ENCODE measurements around the gene ZNF804B. TPM values are rescaled to one million over a fixed set of nuclear protein-coding genes. Genes with fewer than 3 reads are reported as not detected.

ZNF804B gene
- total RNA-seq, 2 experiments from 2014 or later: not detected

DNA sequence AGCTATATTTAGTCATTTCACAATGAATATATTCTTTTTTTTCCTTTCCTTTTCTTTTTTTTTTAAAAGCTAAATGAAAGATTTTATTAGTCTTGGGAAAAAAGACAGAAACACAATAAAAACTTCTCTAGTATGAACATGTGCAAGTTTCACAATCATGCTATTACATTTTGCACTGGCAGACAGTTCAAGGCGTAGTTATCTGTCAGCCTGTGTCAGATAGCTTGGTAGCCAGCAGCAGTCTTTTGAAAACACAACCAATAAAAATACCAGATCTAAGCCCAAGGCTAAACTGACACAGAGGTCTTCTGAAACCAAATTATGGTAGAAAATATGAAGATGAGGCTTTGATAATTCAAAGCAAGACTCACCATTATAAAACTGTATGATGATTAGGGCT lies 241.8 kb downstream of the ZNF804B start:
- H3K9me3 ChIP-seq (ENCODE audit: low read length): no peaks in the 10 kb centered on the region
- ChIA-PET CTCF (ENCODE audit: unreplicated experiment) (no interaction called here), POLR2A (interaction anchor here (0.6 to 0.7 kb wide), 4 partner anchors 12 to 976 kb away, joined by 3 to 5 read pairs (median 4); no protein-coding TSS in a partner anchor)
- no peaks in the 10 kb centered on the region for H3K36me3 ChIP-seq (ENCODE audit: insufficient read depth, low read length)
- intact Hi-C loops (cut with micrococcal nuclease; ENCODE audit: unreplicated experiment): no loop called here
- no peaks in the 10 kb centered on the region for H3K9me2 ChIP-seq (ENCODE audit: insufficient read depth, low read length)
- H4K20me1 ChIP-seq (ENCODE audit: insufficient read depth, low read length): no peaks in the 10 kb centered on the region
- H2AFZ ChIP-seq (ENCODE audit: low read length): no peak overlapping the region
- no TSS peak for BruUV-seq (replicated peaks)
- H3K27ac ChIP-seq (ENCODE audit: low read depth, low read length, poor library complexity, severe bottlenecking): no peak overlapping the region
- TF ChIP-seq EZH2phosphoT487 (IDR thresholded peaks at IDR 0.05; ENCODE audit: borderline replicate concordance, low read depth, low read length) (no peak), CTCF (conservative IDR thresholded peaks at IDR 0.05; ENCODE audit: low read length) (no peak)
- H3K4me1 ChIP-seq (ENCODE audit: insufficient read depth, low read length, poor library complexity, severe bottlenecking): no peaks in the 10 kb centered on the region
- H3K79me2 ChIP-seq (ENCODE audit: insufficient read depth, low read depth, low read length): no peaks in the 10 kb centered on the region
- H3K4me2 ChIP-seq (ENCODE audit: low read length): no peak overlapping the region
- DNase-seq (ENCODE audit: low spot score): no peak
- H3K4me3 ChIP-seq (ENCODE audit: low read depth, low read length, poor library complexity, severe bottlenecking): no peak overlapping the region

- intact Hi-C loops (cut with micrococcal nuclease; ENCODE audit: unreplicated experiment): no loop called here
- H3K79me2 ChIP-seq (ENCODE audit: insufficient read depth, low read depth, low read length): no peaks in the 10 kb centered on the region
- no peaks in the 10 kb centered on the region for H3K9me2 ChIP-seq (ENCODE audit: insufficient read depth, low read length)
- H3K4me1 ChIP-seq (ENCODE audit: insufficient read depth, low read length, poor library complexity, severe bottlenecking): no peaks in the 10 kb centered on the region
- no peak for DNase-seq (ENCODE audit: low spot score)
- ChIA-PET CTCF (ENCODE audit: unreplicated experiment) (no interaction called here), POLR2A (interaction anchor here (0.5 to 0.9 kb wide), 4 partner anchors 15 to 248 kb away, joined by 3 to 9 read pairs (median 3); no protein-coding TSS in a partner anchor)
- H2AFZ ChIP-seq (ENCODE audit: low read length): no peak overlapping the region
- no peaks in the 10 kb centered on the region for H3K9me3 ChIP-seq (ENCODE audit: low read length)
- no peak overlapping the region for H3K27ac ChIP-seq (ENCODE audit: low read depth, low read length, poor library complexity, severe bottlenecking)
- H3K4me3 ChIP-seq (ENCODE audit: low read depth, low read length, poor library complexity, severe bottlenecking): no peak overlapping the region
- H4K20me1 ChIP-seq (ENCODE audit: insufficient read depth, low read length): no peaks in the 10 kb centered on the region
- H3K36me3 ChIP-seq (ENCODE audit: insufficient read depth, low read length): no peaks in the 10 kb centered on the region
- no TSS peak for BruUV-seq (replicated peaks)
- no peak overlapping the region; the same call in 1 of the 2 replicates for H3K4me2 ChIP-seq (ENCODE audit: low read length)
- TF ChIP-seq EZH2phosphoT487 (IDR thresholded peaks at IDR 0.05; ENCODE audit: borderline replicate concordance, low read depth, low read length) (no peak), CTCF (conservative IDR thresholded peaks at IDR 0.05; ENCODE audit: low read length) (no peak)
Observed at GRCh38 chr7:89002981-89003956, 243.8 kb downstream of the ZNF804B start.

- no TSS peak for BruUV-seq (replicated peaks)
- intact Hi-C loops (cut with micrococcal nuclease; ENCODE audit: unreplicated experiment): no loop called here
- no peak overlapping the region for H3K4me2 ChIP-seq (ENCODE audit: low read length)
- H3K36me3 ChIP-seq (ENCODE audit: insufficient read depth, low read length): no peaks in the 10 kb centered on the region
- no peaks in the 10 kb centered on the region for H3K79me2 ChIP-seq (ENCODE audit: insufficient read depth, low read depth, low read length)
- H3K9me3 ChIP-seq (ENCODE audit: low read length): no peaks in the 10 kb centered on the region
- H3K4me3 ChIP-seq (ENCODE audit: low read depth, low read length, poor library complexity, severe bottlenecking): no peak overlapping the region
- no peaks in the 10 kb centered on the region for H3K4me1 ChIP-seq (ENCODE audit: insufficient read depth, low read length, poor library complexity, severe bottlenecking)
- ChIA-PET CTCF (ENCODE audit: unreplicated experiment) (no interaction called here), POLR2A (no interaction called here)
- no peaks in the 10 kb centered on the region for H3K9me2 ChIP-seq (ENCODE audit: insufficient read depth, low read length)
- H3K27ac ChIP-seq (ENCODE audit: low read depth, low read length, poor library complexity, severe bottlenecking): no peak overlapping the region
- no peaks in the 10 kb centered on the region for H4K20me1 ChIP-seq (ENCODE audit: insufficient read depth, low read length)
- TF ChIP-seq CTCF (conservative IDR thresholded peaks at IDR 0.05; ENCODE audit: low read length): no peak
- no peak for TF ChIP-seq EZH2phosphoT487 (IDR thresholded peaks at IDR 0.05; ENCODE audit: borderline replicate concordance, low read depth, low read length)
- DNase-seq (ENCODE audit: low spot score): no peak
- H2AFZ ChIP-seq (ENCODE audit: low read length): no peak overlapping the region
Observed at GRCh38 chr7:89012016-89012415, 252.5 kb downstream of the ZNF804B start.

Measured in OCI-LY7 (cell line).